AG04449 (cell line): ENCODE measurements around the gene PCSK2.
A peak's percentile ranks its signal among the peaks of the same experiment; 100 is the strongest.

Experiments used
- CTCF ChIA-PET: fragments of 350-600 bp; formaldehyde crosslinking; extraction: SDS; loops from one replicate; lab custom pipeline; 2021; ENCODE audit warnings: antibody characterized with exemption; lab: Yijun Ruan, JAX
- POLR2A ChIA-PET: fragments of 400-600, 350-600 bp; formaldehyde crosslinking; extraction: SDS; loops from one replicate; lab custom pipeline; 2020; ENCODE audit warnings: antibody characterized with exemption, inconsistent platforms; lab: Yijun Ruan, JAX
- DNase-seq: peaks from one replicate; pipeline ENCODE4 v3.0.0-alpha.2; 2010; ENCODE audit warnings: low read depth, low spot score
- H3K4me3 ChIP-seq: 2 replicates; pipeline ENCODE4 v1.5.1; 2011; ENCODE audit warnings: low read depth, mild to moderate bottlenecking, control low read depth, low read length
- TF ChIP-seq, protein P1 (sequence below): IDR thresholded peaks from one replicate; pipeline ENCODE4 v1.5.1; 2011; ENCODE audit warnings: mild to moderate bottlenecking, moderate library complexity, low read length, control low read depth, inconsistent platforms; ENCODE audit not compliant: insufficient read depth; ENCODE audit errors: missing control alignments

The PCSK2 gene, protein sequence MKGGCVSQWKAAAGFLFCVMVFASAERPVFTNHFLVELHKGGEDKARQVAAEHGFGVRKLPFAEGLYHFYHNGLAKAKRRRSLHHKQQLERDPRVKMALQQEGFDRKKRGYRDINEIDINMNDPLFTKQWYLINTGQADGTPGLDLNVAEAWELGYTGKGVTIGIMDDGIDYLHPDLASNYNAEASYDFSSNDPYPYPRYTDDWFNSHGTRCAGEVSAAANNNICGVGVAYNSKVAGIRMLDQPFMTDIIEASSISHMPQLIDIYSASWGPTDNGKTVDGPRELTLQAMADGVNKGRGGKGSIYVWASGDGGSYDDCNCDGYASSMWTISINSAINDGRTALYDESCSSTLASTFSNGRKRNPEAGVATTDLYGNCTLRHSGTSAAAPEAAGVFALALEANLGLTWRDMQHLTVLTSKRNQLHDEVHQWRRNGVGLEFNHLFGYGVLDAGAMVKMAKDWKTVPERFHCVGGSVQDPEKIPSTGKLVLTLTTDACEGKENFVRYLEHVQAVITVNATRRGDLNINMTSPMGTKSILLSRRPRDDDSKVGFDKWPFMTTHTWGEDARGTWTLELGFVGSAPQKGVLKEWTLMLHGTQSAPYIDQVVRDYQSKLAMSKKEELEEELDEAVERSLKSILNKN

GRCh38 chr20:17226410-17227218 lies at the start of gene PCSK2:
Gene PCSK2, plus strand, starts transcription at chr20:17227040. Its CDS starts 266 bp downstream, at chr20:17227306.
- ChIA-PET CTCF (no interaction called here), POLR2A (no interaction called here)
- H3K4me3 ChIP-seq, result peak within 1 kb of the TSS; percentile 43
- TF ChIP-seq, protein P1, sequence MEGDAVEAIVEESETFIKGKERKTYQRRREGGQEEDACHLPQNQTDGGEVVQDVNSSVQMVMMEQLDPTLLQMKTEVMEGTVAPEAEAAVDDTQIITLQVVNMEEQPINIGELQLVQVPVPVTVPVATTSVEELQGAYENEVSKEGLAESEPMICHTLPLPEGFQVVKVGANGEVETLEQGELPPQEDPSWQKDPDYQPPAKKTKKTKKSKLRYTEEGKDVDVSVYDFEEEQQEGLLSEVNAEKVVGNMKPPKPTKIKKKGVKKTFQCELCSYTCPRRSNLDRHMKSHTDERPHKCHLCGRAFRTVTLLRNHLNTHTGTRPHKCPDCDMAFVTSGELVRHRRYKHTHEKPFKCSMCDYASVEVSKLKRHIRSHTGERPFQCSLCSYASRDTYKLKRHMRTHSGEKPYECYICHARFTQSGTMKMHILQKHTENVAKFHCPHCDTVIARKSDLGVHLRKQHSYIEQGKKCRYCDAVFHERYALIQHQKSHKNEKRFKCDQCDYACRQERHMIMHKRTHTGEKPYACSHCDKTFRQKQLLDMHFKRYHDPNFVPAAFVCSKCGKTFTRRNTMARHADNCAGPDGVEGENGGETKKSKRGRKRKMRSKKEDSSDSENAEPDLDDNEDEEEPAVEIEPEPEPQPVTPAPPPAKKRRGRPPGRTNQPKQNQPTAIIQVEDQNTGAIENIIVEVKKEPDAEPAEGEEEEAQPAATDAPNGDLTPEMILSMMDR, result no peak
- DNase-seq, result no peak

DNA sequence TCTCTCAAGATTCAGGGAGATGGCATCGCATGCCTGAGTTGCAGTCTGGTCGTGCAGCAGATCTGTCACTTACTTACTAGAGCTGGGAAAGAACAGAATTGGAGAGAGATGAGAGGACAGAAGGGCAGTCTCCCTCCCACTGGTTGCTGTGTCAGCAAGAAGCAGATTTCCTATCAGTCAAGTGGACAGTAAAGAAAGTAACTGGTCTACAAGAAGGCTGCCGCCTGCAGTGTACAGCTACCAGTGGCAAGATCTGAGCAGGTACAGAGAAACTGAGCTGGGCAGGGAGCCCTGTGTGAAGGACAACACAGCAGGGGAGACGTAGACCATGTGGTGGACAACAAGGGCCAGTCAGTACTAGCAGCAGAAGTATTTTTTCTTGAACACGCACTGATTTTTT lies 49.5 kb upstream of the PCSK2 start:
- no peak overlapping the region for H3K4me3 ChIP-seq
- POLR2A ChIA-PET, result no interaction called here
- no peak for DNase-seq
- CTCF ChIA-PET, result no interaction called here
- TF ChIP-seq, protein P1, result no peak

- ChIA-PET CTCF (no interaction called here), POLR2A (no interaction called here)
- DNase-seq, result no peak
- TF ChIP-seq, protein P1, result no peak
- no peak overlapping the region for H3K4me3 ChIP-seq
These were observed 47.0 kb upstream of the PCSK2 start for GRCh38 chr20:17179840-17180239.

DNA sequence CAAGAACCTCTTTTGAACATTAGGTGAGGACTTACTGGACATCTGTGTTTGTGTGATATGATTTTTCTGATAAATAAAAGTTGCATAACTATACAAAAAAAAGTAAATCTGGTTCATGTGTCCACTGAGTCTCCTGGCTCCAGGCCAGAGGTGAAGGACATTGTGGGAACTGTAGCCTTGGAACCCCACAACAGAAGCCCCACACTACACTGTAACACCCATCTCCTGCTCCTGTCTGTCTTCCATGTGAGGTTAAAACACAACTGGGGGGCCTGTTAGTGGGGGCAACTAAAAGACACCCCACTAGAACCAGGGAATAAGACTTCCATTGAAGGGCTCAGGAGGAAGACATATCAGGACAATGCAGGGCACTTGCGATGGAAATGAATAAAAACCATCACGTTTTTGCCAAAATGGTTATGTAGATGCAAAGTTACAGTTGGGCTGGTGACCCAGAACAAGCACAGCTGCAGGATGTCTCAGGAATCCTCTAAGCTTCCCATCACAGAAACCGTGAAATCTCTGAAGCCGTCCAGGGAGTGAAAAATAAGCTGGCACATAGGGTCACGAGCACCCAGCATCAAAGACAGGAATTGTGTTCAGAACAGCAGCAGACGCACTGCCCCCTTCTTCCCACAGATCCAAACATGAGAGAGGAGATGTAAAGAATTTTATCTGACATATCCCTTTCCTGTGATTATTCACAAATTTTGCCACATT lies 36.7 kb upstream of the PCSK2 start:
- no peak for DNase-seq
- H3K4me3 ChIP-seq, result no peak overlapping the region
- CTCF ChIA-PET, result no interaction called here
- POLR2A ChIA-PET, result no interaction called here
- TF ChIP-seq, protein P1, result no peak

GRCh38 chr20:17197041-17197440 lies 29.8 kb upstream of the PCSK2 start:
- DNase-seq, result no peak
- CTCF ChIA-PET, result no interaction called here
- TF ChIP-seq, protein P1, result no peak
- H3K4me3 ChIP-seq, result no peak overlapping the region
- POLR2A ChIA-PET, result no interaction called here
